ENCODE data around the gene MACROD2.

- TF ChIP-seq CTCF (IDR thresholded peaks at IDR 0.05; ENCODE audit: insufficient read depth, low read depth, low read length) (no peak), EZH2 (IDR thresholded peaks at IDR 0.05; ENCODE audit: insufficient read depth, low read length) (no peak)
Measured at GRCh38 chr20:14914633-14915032, 919.3 kb downstream of the MACROD2 start.
